Middle frontal gyrus (tissue), 1 donor: Measurements from ENCODE around the gene FAM98C.
"Not testable (repeated sequence)": the region's sequence is repeated elsewhere in the genome, so short reads cannot be mapped to it uniquely, and the experiment has no call there.

Experiments
- DNase-seq: peaks from one replicate; pipeline ENCODE4 v3.0.0-alpha.2; 2015; ENCODE audit warnings: low spot score; ENCODE audit errors: extremely low spot score

Gene FAM98C

GRCh38 chr19:38425222-38425809 lies 22.4 kb downstream of the FAM98C start:
- no peak for DNase-seq

- no peak for DNase-seq
These were observed 23.0 kb downstream of the FAM98C start, which contains the start of gene RASGRP4 for GRCh38 chr19:38425810-38426466. Gene RASGRP4, minus strand, starts transcription at chr19:38426219. Its CDS starts 128 bp downstream, at chr19:38426091.

GRCh38 chr19:38427035-38427677 lies 24.3 kb downstream of the FAM98C start:
- not testable (repeated sequence) for DNase-seq

GRCh38 chr19:38429055-38429810 lies 26.3 kb downstream of the FAM98C start:
- no peak for DNase-seq

- no peak for DNase-seq
These were observed 26.9 kb downstream of the FAM98C start for GRCh38 chr19:38429811-38430156.

GRCh38 chr19:38430931-38431330 lies 28.0 kb downstream of the FAM98C start:
- DNase-seq, result no peak

GRCh38 chr19:38433268-38433733 lies 30.4 kb downstream of the FAM98C start, which contains the start of gene RYR1:
Gene RYR1, plus strand, starts transcription at chr19:38433691. Its CDS starts 139 bp downstream, at chr19:38433830.
- DNase-seq, result no peak

- no peak for DNase-seq
These were observed 31.7 kb downstream of the FAM98C start for GRCh38 chr19:38434549-38435051.

GRCh38 chr19:38437295-38437694 lies 34.4 kb downstream of the FAM98C start:
- DNase-seq, result no peak

- DNase-seq, result no peak
These were observed 35.0 kb downstream of the FAM98C start for GRCh38 chr19:38437917-38438316.

- no peak for DNase-seq
These were observed 37.7 kb downstream of the FAM98C start for GRCh38 chr19:38440592-38440991.

GRCh38 chr19:38441657-38442348 lies 38.9 kb downstream of the FAM98C start:
- no peak for DNase-seq

GRCh38 chr19:38442736-38443135 lies 39.8 kb downstream of the FAM98C start:
- no peak for DNase-seq

GRCh38 chr19:38443458-38443999 lies 40.6 kb downstream of the FAM98C start:
- no peak for DNase-seq

GRCh38 chr19:38444026-38444425 lies 41.1 kb downstream of the FAM98C start:
- DNase-seq, result no peak

- no peak for DNase-seq
These were observed 42.5 kb downstream of the FAM98C start for GRCh38 chr19:38445362-38445761.

- DNase-seq, result no peak
These were observed 45.3 kb downstream of the FAM98C start for GRCh38 chr19:38448225-38448624.

GRCh38 chr19:38449518-38449917 lies 46.6 kb downstream of the FAM98C start:
- no peak for DNase-seq

- DNase-seq, result no peak
These were observed 48.1 kb downstream of the FAM98C start for GRCh38 chr19:38451036-38451435.

GRCh38 chr19:38451629-38452028 lies 48.7 kb downstream of the FAM98C start:
- no peak for DNase-seq
